Measurements from ENCODE around the gene ZMYND8.
A peak's percentile ranks its signal among the peaks of the same experiment; 100 is the strongest.

Gene ZMYND8

GRCh38 chr20:47349365-47350180, 6.9 kb downstream of the ZMYND8 start:
- Histone ChIP-seq H3K27me3 (ENCODE audit: control insufficient read depth, insufficient read depth, low read length) (no peaks in the 10 kb centered on the region), H3K9me3 (ENCODE audit: control insufficient read depth, insufficient read depth, low read length) (no peaks in the 10 kb centered on the region), H3K9ac (ENCODE audit: low read depth, low read length) (no peak overlapping the region), H3K4me1 (ENCODE audit: control insufficient read depth, insufficient read depth, low read length) (peaks cover 62% of the 10 kb centered on the region), H3K36me3 (ENCODE audit: control insufficient read depth, insufficient read depth, low read length) (peaks cover 5% of the 10 kb centered on the region), H3K4me3 (ENCODE audit: low read depth, low read length) (no peak overlapping the region)

GRCh38 chr20:47348539-47349142, 7.9 kb downstream of the ZMYND8 start:
- H3K36me3 ChIP-seq (ENCODE audit: control insufficient read depth, insufficient read depth, low read length) = peaks cover 5% of the 10 kb centered on the region
- H3K9ac ChIP-seq (ENCODE audit: low read depth, low read length) = peak overlapping the region; percentile 51
- H3K4me1 ChIP-seq (ENCODE audit: control insufficient read depth, insufficient read depth, low read length) = peaks cover 52% of the 10 kb centered on the region
- no peaks in the 10 kb centered on the region for H3K27me3 ChIP-seq (ENCODE audit: control insufficient read depth, insufficient read depth, low read length)
- H3K4me3 ChIP-seq (ENCODE audit: low read depth, low read length) = no peak overlapping the region
- H3K9me3 ChIP-seq (ENCODE audit: control insufficient read depth, insufficient read depth, low read length) = no peaks in the 10 kb centered on the region

- Histone ChIP-seq H3K4me1 (ENCODE audit: control insufficient read depth, insufficient read depth, low read length) (peaks cover 49% of the 10 kb centered on the region), H3K9ac (ENCODE audit: low read depth, low read length) (peak overlapping the region; percentile 41), H3K4me3 (ENCODE audit: low read depth, low read length) (no peak overlapping the region), H3K27me3 (ENCODE audit: control insufficient read depth, insufficient read depth, low read length) (no peaks in the 10 kb centered on the region), H3K36me3 (ENCODE audit: control insufficient read depth, insufficient read depth, low read length) (peaks cover 5% of the 10 kb centered on the region), H3K9me3 (ENCODE audit: control insufficient read depth, insufficient read depth, low read length) (no peaks in the 10 kb centered on the region)
These were observed 8.7 kb downstream of the ZMYND8 start for GRCh38 chr20:47347661-47348435.

GRCh38 chr20:47346172-47346571, 10.3 kb downstream of the ZMYND8 start:
- Histone ChIP-seq H3K36me3 (ENCODE audit: control insufficient read depth, insufficient read depth, low read length) (peaks cover 5% of the 10 kb centered on the region), H3K9ac (ENCODE audit: low read depth, low read length) (no peak overlapping the region), H3K4me3 (ENCODE audit: low read depth, low read length) (no peak overlapping the region), H3K9me3 (ENCODE audit: control insufficient read depth, insufficient read depth, low read length) (no peaks in the 10 kb centered on the region), H3K4me1 (ENCODE audit: control insufficient read depth, insufficient read depth, low read length) (peaks cover 36% of the 10 kb centered on the region), H3K27me3 (ENCODE audit: control insufficient read depth, insufficient read depth, low read length) (no peaks in the 10 kb centered on the region)

- Histone ChIP-seq H3K9ac (ENCODE audit: low read depth, low read length) (no peak overlapping the region), H3K4me1 (ENCODE audit: control insufficient read depth, insufficient read depth, low read length) (peaks cover 26% of the 10 kb centered on the region), H3K36me3 (ENCODE audit: control insufficient read depth, insufficient read depth, low read length) (peaks cover 6% of the 10 kb centered on the region)
These were observed 11.3 kb downstream of the ZMYND8 start for GRCh38 chr20:47345214-47345613.

GRCh38 chr20:47343007-47343472, 13.5 kb downstream of the ZMYND8 start:
- Histone ChIP-seq H3K9ac (ENCODE audit: low read depth, low read length) (no peak overlapping the region), H3K36me3 (ENCODE audit: control insufficient read depth, insufficient read depth, low read length) (peaks cover 7% of the 10 kb centered on the region), H3K27me3 (ENCODE audit: control insufficient read depth, insufficient read depth, low read length) (no peaks in the 10 kb centered on the region), H3K9me3 (ENCODE audit: control insufficient read depth, insufficient read depth, low read length) (no peaks in the 10 kb centered on the region), H3K4me3 (ENCODE audit: low read depth, low read length) (no peak overlapping the region), H3K4me1 (ENCODE audit: control insufficient read depth, insufficient read depth, low read length) (peaks cover 5% of the 10 kb centered on the region)

More at GRCh38 chr20:47345214-47345613, 11.3 kb downstream of the ZMYND8 start:
- Histone ChIP-seq H3K4me3 (ENCODE audit: low read depth, low read length) (no peak overlapping the region), H3K27me3 (ENCODE audit: control insufficient read depth, insufficient read depth, low read length) (no peaks in the 10 kb centered on the region), H3K9me3 (ENCODE audit: control insufficient read depth, insufficient read depth, low read length) (no peaks in the 10 kb centered on the region)

- Histone ChIP-seq H3K27me3 (ENCODE audit: control insufficient read depth, insufficient read depth, low read length) (no peaks in the 10 kb centered on the region), H3K36me3 (ENCODE audit: control insufficient read depth, insufficient read depth, low read length) (peaks cover 2% of the 10 kb centered on the region), H3K4me1 (ENCODE audit: control insufficient read depth, insufficient read depth, low read length) (peaks cover 7% of the 10 kb centered on the region), H3K4me3 (ENCODE audit: low read depth, low read length) (no peak overlapping the region), H3K9me3 (ENCODE audit: control insufficient read depth, insufficient read depth, low read length) (no peaks in the 10 kb centered on the region), H3K9ac (ENCODE audit: low read depth, low read length) (no peak overlapping the region)
These were observed 18.3 kb downstream of the ZMYND8 start for GRCh38 chr20:47338131-47338628.

- Histone ChIP-seq H3K4me3 (ENCODE audit: low read depth, low read length) (no peak overlapping the region), H3K27me3 (ENCODE audit: control insufficient read depth, insufficient read depth, low read length) (no peaks in the 10 kb centered on the region), H3K9ac (ENCODE audit: low read depth, low read length) (no peak overlapping the region), H3K9me3 (ENCODE audit: control insufficient read depth, insufficient read depth, low read length) (no peaks in the 10 kb centered on the region), H3K36me3 (ENCODE audit: control insufficient read depth, insufficient read depth, low read length) (peaks cover 2% of the 10 kb centered on the region), H3K4me1 (ENCODE audit: control insufficient read depth, insufficient read depth, low read length) (peaks cover 7% of the 10 kb centered on the region)
These were observed 19.1 kb downstream of the ZMYND8 start for GRCh38 chr20:47337413-47337812.

GRCh38 chr20:47336129-47336754, 20.3 kb downstream of the ZMYND8 start:
- H3K4me3 ChIP-seq (ENCODE audit: low read depth, low read length) = no peak overlapping the region
- no peaks in the 10 kb centered on the region for H3K9me3 ChIP-seq (ENCODE audit: control insufficient read depth, insufficient read depth, low read length)
- H3K27me3 ChIP-seq (ENCODE audit: control insufficient read depth, insufficient read depth, low read length) = no peaks in the 10 kb centered on the region
- H3K9ac ChIP-seq (ENCODE audit: low read depth, low read length) = no peak overlapping the region
- H3K4me1 ChIP-seq (ENCODE audit: control insufficient read depth, insufficient read depth, low read length) = peaks cover 10% of the 10 kb centered on the region
- H3K36me3 ChIP-seq (ENCODE audit: control insufficient read depth, insufficient read depth, low read length) = peaks cover 7% of the 10 kb centered on the region

GRCh38 chr20:47335251-47336128, 21.0 kb downstream of the ZMYND8 start:
- peaks cover 7% of the 10 kb centered on the region for H3K36me3 ChIP-seq (ENCODE audit: control insufficient read depth, insufficient read depth, low read length)

More at GRCh38 chr20:47335251-47336128, 21.0 kb downstream of the ZMYND8 start:
- Histone ChIP-seq H3K4me1 (ENCODE audit: control insufficient read depth, insufficient read depth, low read length) (peaks cover 14% of the 10 kb centered on the region), H3K4me3 (ENCODE audit: low read depth, low read length) (no peak overlapping the region), H3K9ac (ENCODE audit: low read depth, low read length) (no peak overlapping the region), H3K9me3 (ENCODE audit: control insufficient read depth, insufficient read depth, low read length) (no peaks in the 10 kb centered on the region), H3K27me3 (ENCODE audit: control insufficient read depth, insufficient read depth, low read length) (no peaks in the 10 kb centered on the region)
